Tongue (tissue), 2 donors: Measurements from ENCODE around the gene SPATA32. TPM values are rescaled to one million over a fixed set of nuclear protein-coding genes. Genes with fewer than 3 reads are reported as not detected.

Source experiments
- DNase-seq: peaks from one replicate; pipeline ENCODE4 v3.0.0-alpha.2; 2015
- total RNA-seq: library from RNA; depleted of rRNA; stranded (reverse); fragments of >200 nt; gene quantifications from one replicate; pipeline ENCODE4 v1.2.3, GENCODE V29; 2014

Gene SPATA32
- total RNA-seq, 1 donor from 2014 or later, result not detected

DNA sequence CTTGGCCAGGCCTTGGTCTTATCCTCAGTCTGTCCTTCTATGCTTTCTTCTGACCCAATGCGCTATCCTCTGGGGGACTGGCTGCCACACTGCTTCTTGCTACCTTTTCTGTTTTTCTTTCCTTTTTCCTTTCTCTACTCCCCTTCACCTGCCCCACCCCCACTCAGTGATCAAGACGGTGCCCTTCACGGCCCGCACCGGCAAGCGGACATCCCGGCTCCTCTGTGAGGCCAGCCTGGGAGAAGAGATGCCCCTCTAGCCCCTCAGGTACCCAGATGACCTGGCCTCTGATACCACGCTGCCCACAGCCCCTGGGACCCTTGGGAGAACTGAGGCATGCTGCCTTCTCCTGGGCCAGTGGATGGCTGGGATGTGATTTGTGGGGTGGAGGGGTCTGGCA, 15.6 kb downstream of the SPATA32 start:
- DNase-seq, result no peak

GRCh38 chr17:45244725-45245656, 16.9 kb downstream of the SPATA32 start:
- no peak for DNase-seq

DNA sequence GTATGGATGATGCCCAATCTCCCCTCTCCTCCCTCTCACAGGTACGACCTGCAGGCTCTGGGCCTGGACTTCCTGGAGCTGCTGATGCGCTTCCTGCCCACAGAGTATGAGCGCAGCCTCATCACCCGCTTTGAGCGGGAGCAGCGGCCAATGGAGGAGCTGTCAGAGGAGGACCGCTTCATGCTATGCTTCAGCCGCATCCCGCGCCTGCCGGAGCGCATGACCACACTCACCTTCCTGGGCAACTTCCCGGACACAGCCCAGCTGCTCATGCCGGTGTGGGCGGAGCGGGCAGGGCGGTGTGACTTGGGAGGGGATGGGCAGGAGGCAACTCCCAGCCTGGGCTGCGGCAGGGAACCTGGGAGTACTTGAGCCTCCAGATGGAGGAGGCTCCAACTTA, 18.1 kb downstream of the SPATA32 start:
- no peak for DNase-seq

GRCh38 chr17:45242029-45242414, 19.9 kb downstream of the SPATA32 start:
- DNase-seq, result no peak

DNA sequence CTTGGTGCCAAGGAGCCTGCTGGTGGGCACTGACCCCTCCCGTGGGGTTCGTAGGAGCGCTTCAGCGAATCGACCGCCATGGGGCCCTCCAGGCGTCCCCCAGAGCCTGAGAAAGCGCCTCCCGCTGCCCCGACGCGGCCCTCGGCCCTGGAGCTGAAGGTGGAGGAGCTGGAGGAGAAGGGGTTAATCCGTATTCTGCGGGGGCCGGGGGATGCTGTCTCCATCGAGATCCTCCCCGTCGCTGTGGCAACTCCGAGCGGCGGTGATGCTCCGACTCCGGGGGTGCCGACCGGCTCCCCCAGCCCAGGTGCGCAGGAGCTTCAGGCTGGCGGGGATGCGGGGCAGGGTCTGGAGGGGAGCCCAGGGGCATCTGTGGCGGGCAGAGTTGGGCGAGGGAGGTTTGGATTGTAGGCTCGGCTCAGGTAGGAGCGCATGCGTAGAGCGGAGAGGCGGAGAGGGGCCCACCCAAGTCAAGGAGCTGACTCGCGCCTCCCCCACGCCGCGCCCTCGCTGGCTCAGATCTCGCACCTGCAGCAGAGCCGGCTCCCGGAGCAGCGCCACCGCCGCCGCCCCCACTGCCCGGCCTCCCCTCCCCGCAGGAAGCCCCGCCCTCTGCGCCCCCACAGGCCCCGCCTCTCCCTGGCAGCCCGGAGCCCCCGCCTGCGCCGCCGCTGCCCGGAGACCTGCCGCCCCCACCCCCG, 20.4 kb downstream of the SPATA32 start:
- DNase-seq, result peak; percentile 74

DNA sequence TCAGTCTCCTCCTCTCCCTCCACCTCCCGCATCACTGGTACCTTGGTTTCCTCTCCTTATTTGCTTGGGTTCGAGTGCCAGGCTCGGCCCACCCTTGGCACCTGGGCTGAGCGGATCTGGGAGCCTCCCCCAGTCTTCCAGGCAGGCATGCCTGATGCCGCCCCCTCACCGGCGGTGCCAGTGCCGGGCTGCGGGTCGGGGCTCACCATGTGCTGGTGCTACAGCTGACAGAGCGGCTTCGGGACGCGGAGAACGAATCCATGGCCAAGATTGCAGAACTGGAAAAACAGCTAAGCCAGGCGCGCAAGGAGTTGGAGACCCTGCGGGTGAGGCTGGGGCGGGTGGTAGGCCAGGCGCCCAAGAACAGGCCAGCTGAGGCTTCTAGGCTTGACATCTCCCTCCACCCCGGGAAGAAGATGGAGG, 21.0 kb downstream of the SPATA32 start:
- no peak for DNase-seq

- no peak for DNase-seq
Measured at GRCh38 chr17:45238155-45238774, 23.6 kb downstream of the SPATA32 start.

DNA sequence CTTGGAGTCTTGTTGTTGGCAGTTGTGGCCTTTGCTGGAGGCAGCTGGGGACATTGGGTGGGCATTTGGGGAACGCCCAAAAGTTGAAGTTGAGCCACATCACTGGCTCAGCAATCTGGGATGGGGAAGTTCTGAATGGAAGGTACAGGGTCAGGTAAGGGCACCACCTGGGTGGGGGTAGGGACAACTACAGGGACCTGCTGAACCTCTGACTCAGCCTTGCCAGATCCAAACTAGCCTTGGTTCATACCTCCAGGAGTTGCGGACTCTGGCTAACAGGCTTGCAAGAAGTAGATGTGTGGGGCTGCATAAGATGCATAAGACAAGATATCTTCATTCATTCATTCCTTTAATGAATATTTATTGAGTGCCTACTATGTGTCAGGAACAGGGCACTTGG, 24.2 kb downstream of the SPATA32 start:
- DNase-seq, result no peak

- DNase-seq, result no peak
Measured at GRCh38 chr17:45236282-45236606, 25.6 kb downstream of the SPATA32 start.

DNA sequence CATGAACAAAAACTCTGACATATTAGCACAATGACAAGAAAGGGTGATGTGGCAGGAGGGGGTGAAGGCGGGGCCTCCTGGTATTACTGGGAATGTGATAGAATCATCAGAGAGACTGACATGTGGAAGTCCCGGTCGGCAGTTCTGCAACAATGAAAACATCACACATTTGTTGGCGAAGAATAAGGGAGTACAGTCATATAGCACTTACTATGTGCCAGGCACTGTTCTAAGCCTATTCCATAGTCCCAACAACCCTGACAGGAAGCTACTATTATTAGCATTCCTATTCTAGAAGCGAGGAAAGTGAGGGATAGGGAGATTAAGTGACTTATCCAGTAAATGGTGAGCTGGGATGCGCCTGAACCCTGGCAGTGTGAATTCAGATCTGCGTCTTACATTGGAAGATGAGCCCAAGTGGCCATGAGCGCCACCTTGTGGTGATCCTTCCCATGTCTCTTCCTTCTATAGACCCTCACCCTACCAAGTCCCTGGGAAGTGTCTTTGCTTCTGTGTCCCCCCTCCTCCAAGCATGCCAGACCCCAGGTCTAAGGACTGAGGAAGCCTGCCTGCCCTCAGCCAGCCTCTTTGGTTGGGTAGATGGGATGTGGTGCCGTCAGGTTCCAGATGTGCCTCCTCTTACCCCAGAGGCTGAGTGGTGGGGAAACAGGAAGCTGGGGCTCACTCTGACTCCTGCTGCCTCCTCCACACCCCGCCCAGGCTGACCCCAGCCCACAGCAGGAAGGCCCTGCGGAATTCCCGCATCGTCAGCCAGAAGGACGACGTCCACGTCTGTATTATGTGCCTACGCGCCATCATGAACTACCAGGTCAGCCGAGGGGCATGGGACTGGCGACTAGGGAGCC, 26.2 kb downstream of the SPATA32 start:
- DNase-seq, result peak; percentile 83

DNA sequence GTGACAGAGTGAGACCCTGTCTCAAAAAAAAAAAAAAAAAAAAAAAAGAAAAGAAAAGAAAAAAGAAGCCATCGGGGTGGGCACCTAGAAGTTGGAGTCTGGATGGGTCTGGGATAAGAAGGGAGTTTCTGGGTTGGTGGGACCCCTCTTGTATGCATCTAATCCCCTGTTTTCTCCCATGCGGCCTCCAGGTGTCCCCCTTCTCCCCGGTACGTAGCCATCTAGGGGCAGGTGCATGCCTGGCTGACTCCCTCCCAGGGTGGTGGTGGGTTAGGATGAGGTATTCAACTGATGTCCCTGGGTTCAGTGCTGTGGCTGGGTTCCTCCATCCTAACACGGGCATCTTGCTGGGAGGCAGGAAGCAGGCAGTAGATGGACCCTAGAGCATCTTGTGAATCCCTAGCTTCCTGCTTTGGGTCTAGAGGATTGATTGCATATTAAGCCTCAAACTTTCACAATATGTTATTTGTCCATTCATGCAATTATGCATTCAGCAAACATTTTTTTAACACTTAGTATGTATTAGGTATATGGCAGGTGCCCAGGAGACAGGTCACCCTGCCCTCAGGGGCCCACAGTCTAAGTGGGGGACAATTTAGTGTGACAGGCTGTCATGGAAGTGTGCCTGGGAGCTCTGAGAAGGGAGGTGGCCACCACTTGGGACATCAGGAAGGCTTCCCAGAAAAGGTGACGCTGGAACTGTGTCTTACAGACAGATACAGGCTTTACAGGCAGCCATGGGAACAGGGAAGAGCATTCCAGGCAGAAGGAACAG, 27.1 kb downstream of the SPATA32 start:
- DNase-seq, result no peak

DNA sequence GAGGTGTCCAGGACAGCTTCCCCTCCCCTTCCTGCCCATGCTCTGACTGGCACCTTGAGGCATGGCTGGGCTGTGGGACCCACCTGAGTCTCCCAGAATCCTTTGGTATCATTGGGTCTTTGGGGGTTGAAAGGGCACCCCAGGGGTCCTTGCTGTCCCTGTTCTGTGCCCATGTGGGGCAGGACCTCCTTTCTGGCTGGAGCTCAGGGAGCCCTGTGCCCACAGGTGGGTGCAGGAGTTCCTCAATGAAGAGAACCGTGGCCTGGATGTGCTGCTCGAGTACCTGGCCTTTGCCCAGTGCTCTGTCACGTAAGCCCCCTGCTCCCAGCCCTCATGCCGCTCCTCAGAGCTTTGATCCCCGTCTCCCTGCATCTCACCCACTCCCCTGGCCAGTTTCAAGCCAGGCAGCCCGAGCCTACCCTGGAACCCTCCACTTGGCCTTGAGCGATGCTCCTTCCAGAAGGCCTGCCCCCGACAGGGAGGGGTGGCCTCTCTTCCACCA, 28.4 kb downstream of the SPATA32 start:
- no peak for DNase-seq

- no peak for DNase-seq
Measured at GRCh38 chr17:45232514-45233422, 29.1 kb downstream of the SPATA32 start.

- no peak for DNase-seq
Measured at GRCh38 chr17:45231481-45232116, 30.3 kb downstream of the SPATA32 start.

DNA sequence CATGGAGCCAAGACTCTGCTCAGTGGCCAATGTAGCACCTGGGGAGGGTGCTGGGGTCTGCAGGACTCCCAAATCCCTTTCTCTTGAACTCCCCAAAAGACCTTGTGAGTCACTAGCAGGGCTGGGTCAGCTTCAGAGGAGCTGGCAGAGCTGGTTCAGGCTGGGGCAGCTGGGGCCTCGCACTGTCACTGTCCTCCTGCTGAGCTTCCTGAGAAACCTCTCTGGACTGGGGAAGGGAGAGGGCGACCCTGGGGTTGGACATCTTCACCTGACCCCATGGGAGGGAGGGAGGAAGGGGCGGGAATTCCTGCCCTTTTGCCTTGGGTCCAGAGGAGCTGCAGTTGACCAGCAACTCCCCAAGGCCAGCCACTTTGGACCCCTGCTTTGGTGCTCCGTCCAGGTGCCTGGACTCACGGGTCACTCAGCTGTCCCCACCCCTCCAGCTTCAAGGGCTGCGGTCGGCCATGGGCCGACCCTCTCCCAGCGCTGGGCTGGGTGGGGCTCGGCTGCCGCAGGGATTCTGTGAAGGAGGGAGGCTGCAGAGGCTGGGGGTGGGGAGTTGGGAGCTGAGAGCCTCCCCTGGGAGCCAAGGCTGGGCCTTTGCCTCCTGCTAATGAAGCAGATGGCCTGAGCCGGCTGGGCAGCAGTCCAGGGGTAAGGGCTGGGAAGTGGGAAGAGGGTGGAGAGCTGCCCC, 31.0 kb downstream of the SPATA32 start:
- DNase-seq, result peak; percentile 72

GRCh38 chr17:45230410-45230786, 31.5 kb downstream of the SPATA32 start:
- no peak for DNase-seq

GRCh38 chr17:45229681-45230409, 32.0 kb downstream of the SPATA32 start:
- DNase-seq, result peak; percentile 30
